H1 (cell line): ENCODE results near the gene YIPF5. TPM values are rescaled to one million over a fixed set of nuclear protein-coding genes. Genes with fewer than 3 reads are reported as not detected.

Experiments
- CTCF ChIA-PET: fragments of 300-600 bp; sonication (Branson Sonifier 250); formaldehyde crosslinking; loops from one replicate; lab custom pipeline; 2021; ENCODE audit not compliant: partially characterized antibody; lab: Charles Lee
- POLR2A ChIA-PET: fragments of 300-600 bp; sonication (Branson Sonifier 250); formaldehyde crosslinking; loops from one replicate; lab custom pipeline; 2021; ENCODE audit warnings: inconsistent platforms; ENCODE audit not compliant: partially characterized antibody; lab: Charles Lee
- DNase-seq, 2 experiments: peaks; one replicate each; pipeline versions ENCODE4 v3.0.0 to v3.0.0-alpha.2; 2010 to 2022; ENCODE audit warnings: low spot score in 2 of 2, low read depth in 1 of 2, mixed read lengths in 1 of 2
- FAIRE-seq: peaks from 2 replicates; lab custom pipeline; 2011; peaks lifted over from hg19 to GRCh38; lab: Jason Lieb, UNC
- H2AFZ ChIP-seq: 2 replicates; pipeline ENCODE4 v1.8.1; 2012; ENCODE audit warnings: low read length, inconsistent platforms
- H2AK5ac ChIP-seq: 2 replicates; pipeline ENCODE4 v1.6.1; 2013; ENCODE audit warnings: low read depth, low read length
- H2BK120ac ChIP-seq: replicated peaks from 2 replicates; pipeline ENCODE3; 2013; ENCODE audit warnings: low read depth, low read length, inconsistent platforms
- H2BK12ac ChIP-seq: 2 replicates; pipeline ENCODE4 v1.6.1; 2013; ENCODE audit warnings: low read depth, low read length
- H2BK15ac ChIP-seq: 2 replicates; pipeline ENCODE4 v1.6.1; 2013; ENCODE audit warnings: low read length
- H2BK20ac ChIP-seq: 2 replicates; pipeline ENCODE4 v1.6.1; 2013; ENCODE audit warnings: low read length
- H2BK5ac ChIP-seq: 2 replicates; pipeline ENCODE4 v1.6.1; 2013; ENCODE audit warnings: low read depth, low read length
- H3K14ac ChIP-seq: 2 replicates; pipeline ENCODE4 v1.6.1; 2013; ENCODE audit warnings: inconsistent platforms; ENCODE audit not compliant: insufficient read length
- H3K18ac ChIP-seq: 2 replicates; pipeline ENCODE4 v1.6.1; 2013; ENCODE audit warnings: low read length; ENCODE audit errors: extremely low read depth
- H3K23ac ChIP-seq: 2 replicates; pipeline ENCODE4 v1.6.1; 2013; ENCODE audit warnings: inconsistent platforms; ENCODE audit not compliant: insufficient read length
- H3K23me2 ChIP-seq: 2 replicates; pipeline ENCODE4 v1.6.1; 2013; ENCODE audit warnings: low read depth, low read length
- H3K27ac ChIP-seq: 2 replicates; pipeline ENCODE4 v1.6.1; 2011; ENCODE audit warnings: low read depth, low read length, inconsistent platforms
- H3K27me3 ChIP-seq, 4 experiments: replicated peaks in 1 of 4; 1 replicate in 1 of 4; 2 replicates in 3 of 4; pipeline versions ENCODE4 v1.6.1 to v1.8.1; 2011 to 2013; ENCODE audit warnings: low read length in 3 of 4, mild to moderate bottlenecking in 3 of 4, inconsistent platforms in 2 of 4, mixed read lengths in 2 of 4, moderate library complexity in 1 of 4; ENCODE audit not compliant: control insufficient read depth in 3 of 4, insufficient read depth in 3 of 4; ENCODE audit errors: extremely low read depth in 1 of 4
- H3K36me3 ChIP-seq, 4 experiments: 2 replicates each; pipeline versions ENCODE4 v1.6.1 to v1.8.1; 2011 to 2013; ENCODE audit warnings: mild to moderate bottlenecking in 4 of 4, low read length in 3 of 4, moderate library complexity in 2 of 4, control low read depth in 1 of 4, inconsistent platforms in 1 of 4; ENCODE audit not compliant: insufficient read depth in 4 of 4, control insufficient read depth in 2 of 4
- H3K4ac ChIP-seq: replicated peaks from 2 replicates; pipeline ENCODE3; 2013; ENCODE audit warnings: low read length, low read depth, mixed read lengths, inconsistent platforms; ENCODE audit not compliant: insufficient read length
- H3K4me1 ChIP-seq, 4 experiments: replicated peaks in 1 of 4; 1 replicate in 1 of 4; 2 replicates in 3 of 4; pipeline versions ENCODE4 v1.6.1 to v1.8.1; 2011 to 2013; ENCODE audit warnings: low read length in 3 of 4, inconsistent platforms in 2 of 4, mixed read lengths in 1 of 4; ENCODE audit not compliant: insufficient read depth in 4 of 4, control insufficient read depth in 3 of 4
- H3K4me2 ChIP-seq, 2 experiments: 2 replicates each; pipeline versions ENCODE4 v1.6.1 to v1.8.1; 2011 to 2013; ENCODE audit warnings: low read depth in 2 of 2, low read length in 2 of 2, control low read depth in 1 of 2, inconsistent platforms in 1 of 2, mild to moderate bottlenecking in 1 of 2; ENCODE audit not compliant: insufficient read depth in 1 of 2
- H3K4me3 ChIP-seq, 4 experiments: fragments of 200-600, 300-600 bp in 1 of 4; sonication (generic), shearing (Covaris generic), sonication (Bioruptor Twin) in 1 of 4; 2 replicates each; pipeline versions ENCODE4 v1.5.1 to v1.8.1; 2011 to 2016; ENCODE audit warnings: low read length in 4 of 4, low read depth in 3 of 4, control low read depth in 2 of 4, inconsistent platforms in 2 of 4, mild to moderate bottlenecking in 2 of 4, mixed read lengths in 1 of 4, moderate library complexity in 1 of 4; ENCODE audit not compliant: insufficient read depth in 2 of 4; ENCODE audit errors: extremely low read depth in 1 of 4
- H3K56ac ChIP-seq: replicated peaks from 2 replicates; pipeline ENCODE3; 2013; ENCODE audit warnings: low read depth, mild to moderate bottlenecking, mixed read lengths, low read length, inconsistent platforms; ENCODE audit not compliant: insufficient read length
- H3K79me1 ChIP-seq: 2 replicates; pipeline ENCODE4 v1.6.1; 2013; ENCODE audit warnings: low read depth, low read length, control low read depth
- H3K79me2 ChIP-seq, 2 experiments: 2 replicates each; pipeline versions ENCODE4 v1.6.1 to v1.8.1; 2012 to 2013; ENCODE audit warnings: low read length in 2 of 2, mild to moderate bottlenecking in 2 of 2, inconsistent platforms in 1 of 2; ENCODE audit not compliant: insufficient read depth in 2 of 2, control insufficient read depth in 1 of 2
- H3K9ac ChIP-seq, 4 experiments: replicated peaks in 1 of 4; 1 replicate in 1 of 4; 2 replicates in 3 of 4; pipeline versions ENCODE4 v1.6.1 to v1.8.1; 2011 to 2013; ENCODE audit warnings: low read depth in 3 of 4, low read length in 3 of 4, control low read depth in 2 of 4, mild to moderate bottlenecking in 2 of 4, moderate library complexity in 2 of 4, inconsistent platforms in 1 of 4; ENCODE audit errors: extremely low read depth in 1 of 4
- H3K9me3 ChIP-seq, 2 experiments: 2 replicates each; pipeline versions ENCODE4 v1.6.1 to v1.8.1; 2012 to 2013; ENCODE audit warnings: mild to moderate bottlenecking in 2 of 2, moderate library complexity in 2 of 2, control low read depth in 1 of 2, inconsistent platforms in 1 of 2, low read depth in 1 of 2, low read length in 1 of 2, mixed read lengths in 1 of 2; ENCODE audit not compliant: insufficient read depth in 2 of 2
- H4K20me1 ChIP-seq, 2 experiments: replicated peaks in 1 of 2; 2 replicates each; pipeline versions ENCODE3 to v1.8.1; 2011 to 2013; ENCODE audit warnings: inconsistent platforms in 2 of 2, low read length in 2 of 2, mild to moderate bottlenecking in 1 of 2; ENCODE audit not compliant: insufficient read depth in 2 of 2, control insufficient read depth in 1 of 2
- H4K5ac ChIP-seq: 2 replicates; pipeline ENCODE4 v1.6.1; 2013; ENCODE audit warnings: low read length, low read depth, mixed read lengths, inconsistent platforms; ENCODE audit not compliant: insufficient read length
- H4K8ac ChIP-seq: 2 replicates; pipeline ENCODE4 v1.8.0; 2013; ENCODE audit warnings: mild to moderate bottlenecking, moderate library complexity, low read length, inconsistent platforms; ENCODE audit not compliant: insufficient read depth; ENCODE audit errors: extremely low read depth
- H4K91ac ChIP-seq: replicated peaks from 2 replicates; pipeline ENCODE3; 2013; ENCODE audit warnings: low read length, mixed read lengths, inconsistent platforms; ENCODE audit not compliant: insufficient read length
- BACH1 ChIP-seq: IDR thresholded peaks from 2 replicates; pipeline ENCODE4 v1.6.1; 2012; ENCODE audit warnings: low read length, improper control_type of control experiment
- FOSL1 ChIP-seq: IDR thresholded peaks from 2 replicates; pipeline ENCODE4 v1.6.1; 2011; ENCODE audit warnings: mild to moderate bottlenecking, low read depth, low read length, moderate library complexity; ENCODE audit not compliant: insufficient read depth
- HDAC6 ChIP-seq: IDR thresholded peaks from one replicate; pipeline ENCODE4 v1.7.1; 2012; ENCODE audit warnings: low read depth, mild to moderate bottlenecking, inconsistent platforms, low read length, moderate library complexity
- KDM4A ChIP-seq: IDR thresholded peaks from one replicate; pipeline ENCODE4 v1.7.1; 2012; ENCODE audit warnings: low read depth, mild to moderate bottlenecking, moderate library complexity, low read length, inconsistent platforms; ENCODE audit not compliant: severe bottlenecking
- KDM5A ChIP-seq: fragments of 200-600 bp; IDR thresholded peaks from 2 replicates; pipeline ENCODE4 v1.7.1; 2012; ENCODE audit warnings: mild to moderate bottlenecking, low read length, inconsistent platforms, mixed read lengths
- POLR2AphosphoS5 ChIP-seq: IDR thresholded peaks from 2 replicates; pipeline ENCODE4 v1.6.1; 2011; ENCODE audit warnings: low read depth, low read length
- RXRA ChIP-seq: IDR thresholded peaks from 2 replicates; pipeline ENCODE4 v1.6.1; 2011; ENCODE audit warnings: low read depth, mild to moderate bottlenecking, low read length, moderate library complexity; ENCODE audit not compliant: insufficient read depth
- SIRT6 ChIP-seq: IDR thresholded peaks from one replicate; pipeline ENCODE4 v1.7.1; 2012; ENCODE audit warnings: low read length, inconsistent platforms
- SRF ChIP-seq: IDR thresholded peaks from 2 replicates; pipeline ENCODE4 v1.6.1; 2011; ENCODE audit warnings: mild to moderate bottlenecking, low read depth, low read length, moderate library complexity
- TAF7 ChIP-seq: optimal IDR thresholded peaks from 2 replicates; pipeline ENCODE3; 2011; ENCODE audit warnings: low read depth, mild to moderate bottlenecking, inconsistent platforms, low read length, moderate library complexity, borderline replicate concordance
- WGBS, 2 experiments: shearing (Covaris generic) in 1 of 2; methylation state at CpG; one replicate each; pipeline versions ENCODE4 v1.1.6 to v1.1.7; 2013 to 2015; ENCODE audit warnings: low lambda C conversion rate in 2 of 2, mixed read lengths in 2 of 2, inconsistent platforms in 1 of 2, low coverage in 1 of 2, missing lambda C conversion rate in 1 of 2; ENCODE audit not compliant: insufficient replicate concordance in 2 of 2, insufficient coverage in 1 of 2, insufficient read length in 1 of 2; ENCODE audit errors: extremely low coverage in 1 of 2, missing lambda C conversion rate in 1 of 2; 5-methylcytosine and 5-hydroxymethylcytosine counted together
- polyA plus RNA-seq, 7 experiments: library from polyadenylated mRNA; depleted of rRNA in 3 of 7; stranded (reverse) in 5 of 7; unstranded in 2 of 7; fragments of >200 nt in 5 of 7; fragments of 200-250 nt in 2 of 7; gene quantifications; 1 replicate in 5 of 7; 2 replicates in 1 of 7; 4 replicates in 1 of 7; pipeline versions ENCODE4 v1.2.1 to v1.2.3, GENCODE V29; 2011 to 2013; ENCODE audit warnings: missing spikeins in 2 of 7, mixed read lengths in 2 of 7
- total RNA-seq: library from RNA; stranded (reverse); fragmentation: NEBNext Ultra II Directional; extraction: Animal tissue kit (Norgen Biotek cat#: 25700); gene quantifications from 2 replicates; pipeline ENCODE4 v1.2.1, GENCODE V29; 2021

The YIPF5 gene
- total and polyA plus RNA-seq, 2 of the 8 experiments (the other 6 are each of a cell fraction or from before 2014, with no cell fraction given): 27.6 to 33.6 TPM

DNA sequence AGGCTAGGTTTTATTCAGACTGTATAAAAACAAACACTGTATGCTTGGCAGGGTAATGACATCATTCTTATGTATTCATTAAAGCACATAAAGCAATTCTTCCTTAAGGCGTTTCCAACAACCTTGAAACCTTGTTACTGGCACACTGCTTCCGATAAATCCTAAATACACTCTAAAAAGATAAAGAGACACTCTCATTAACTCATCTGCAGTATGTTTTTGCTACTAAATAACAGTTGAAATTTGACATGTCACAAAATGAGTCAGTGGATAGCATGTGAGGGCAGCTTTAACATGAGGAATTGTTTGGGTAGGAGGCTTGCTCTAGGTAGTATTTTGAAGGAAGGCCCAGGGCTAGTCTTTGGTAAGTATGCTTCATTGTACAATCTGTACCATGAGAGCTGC is 13.7 kb downstream of the YIPF5 start:
- Histone ChIP-seq H2AK5ac (no peak overlapping the region), H4K91ac (no peak overlapping the region), H4K20me1 (no peaks in the 10 kb centered on the region), H3K4ac (no peak overlapping the region), H2BK5ac (no peak overlapping the region), H3K9ac (no peak overlapping the region), H3K4me3 (no peak overlapping the region), H3K23me2 (no peaks in the 10 kb centered on the region), H3K23ac (no peak overlapping the region), H3K4me1 (no peaks in the 10 kb centered on the region), H3K9me3 (no peaks in the 10 kb centered on the region), H3K36me3 (peaks cover 4 to 27% (median 13%) of the 10 kb centered on the region in 4 experiments; a peak in 7 of 8 replicates), H2BK20ac (no peak overlapping the region), H3K79me2 (no peaks in the 10 kb centered on the region), H4K5ac (no peak overlapping the region), H2BK15ac (no peak overlapping the region), H3K56ac (no peak overlapping the region), H2BK12ac (no peak overlapping the region), H3K79me1 (no peaks in the 10 kb centered on the region), H3K4me2 (no peak overlapping the region), H4K8ac (no peak overlapping the region), H3K14ac (no peak overlapping the region), H2BK120ac (no peak overlapping the region), H3K18ac (no peak overlapping the region), H3K27me3 (no peaks in the 10 kb centered on the region), H2AFZ (no peak overlapping the region), H3K27ac (no peak overlapping the region)
- no peak for FAIRE-seq
- TF ChIP-seq SRF: no peak
- no peak for TF ChIP-seq POLR2AphosphoS5
- TF ChIP-seq HDAC6: no peak
- TF ChIP-seq TAF7: no peak
- TF ChIP-seq SIRT6: no peak
- no peak for TF ChIP-seq KDM4A
- no peak for TF ChIP-seq KDM5A
- TF ChIP-seq FOSL1: no peak
- no peak for TF ChIP-seq RXRA
- TF ChIP-seq BACH1: no peak
- ChIA-PET POLR2A (no interaction called here), CTCF (interaction anchor here (0.7 to 0.8 kb wide), 2 partner anchors 14 kb away, joined by 3 read pairs; partner anchors contain the start of genes KCTD16 and YIPF5)
- no peak for DNase-seq
- WGBS, 2 experiments: 91% methylated on average over 2 of the region's 2 CpGs; no CpG with 5 or more reads in 1 of the 2 experiments
